ENCODE results near the gene PHKA1.
A peak's percentile ranks its signal among the peaks of the same experiment; 100 is the strongest.
"Not testable (repeated sequence)": the region's sequence is repeated elsewhere in the genome, so short reads cannot be mapped to it uniquely, and the experiment has no call there.

Gene PHKA1

GRCh38 chrX:72568406-72569092 is 145.6 kb downstream of the PHKA1 start:
- no peak for DNase-seq

DNA sequence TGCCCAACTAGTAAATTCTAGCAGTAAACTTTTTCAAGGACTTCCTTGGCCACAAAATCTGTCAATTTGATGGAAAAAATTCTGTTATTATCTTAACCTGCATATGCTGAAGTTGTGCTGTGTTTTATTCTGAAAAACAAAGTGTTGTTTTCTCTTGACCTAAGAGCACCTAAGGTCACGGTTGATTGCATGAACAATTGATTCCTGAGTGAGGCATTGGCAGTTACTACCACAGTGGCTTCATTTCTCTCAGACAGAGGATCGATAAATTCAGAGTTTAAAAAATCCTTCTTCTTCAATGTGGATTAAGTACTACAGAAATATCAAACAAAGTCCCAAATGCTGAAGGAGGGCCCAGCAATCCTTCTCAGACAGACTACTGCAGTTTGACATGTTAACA is 147.7 kb downstream of the PHKA1 start:
- DNase-seq = no peak

DNA sequence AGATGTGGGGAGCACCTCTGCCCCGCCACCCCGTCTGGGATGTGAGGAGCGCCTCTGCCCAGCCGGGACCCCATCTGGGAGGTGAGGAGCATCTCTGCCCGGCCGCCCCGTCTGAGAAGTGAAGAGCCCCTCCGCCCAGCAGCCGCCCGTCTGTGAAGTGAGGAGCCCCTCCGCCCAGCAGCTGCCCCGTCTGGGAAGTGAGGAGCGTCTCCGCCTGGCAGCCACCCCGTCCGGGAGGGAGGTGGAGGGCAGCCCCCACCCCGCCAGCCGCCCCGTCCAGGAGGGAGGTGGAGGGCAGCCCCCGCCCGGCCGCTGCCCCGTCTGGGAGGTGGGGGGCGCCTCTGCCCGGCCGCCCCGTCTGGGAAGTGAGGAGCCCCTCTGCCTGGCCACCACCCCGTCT is 154.5 kb downstream of the PHKA1 start:
- not testable (repeated sequence) for DNase-seq

- peak in 1 of 2 experiments; percentile 4 for DNase-seq
These were observed 159.5 kb downstream of the PHKA1 start for GRCh38 chrX:72554448-72555140.

GRCh38 chrX:72552443-72552842 is 161.7 kb downstream of the PHKA1 start:
- not testable (repeated sequence) for DNase-seq

DNA sequence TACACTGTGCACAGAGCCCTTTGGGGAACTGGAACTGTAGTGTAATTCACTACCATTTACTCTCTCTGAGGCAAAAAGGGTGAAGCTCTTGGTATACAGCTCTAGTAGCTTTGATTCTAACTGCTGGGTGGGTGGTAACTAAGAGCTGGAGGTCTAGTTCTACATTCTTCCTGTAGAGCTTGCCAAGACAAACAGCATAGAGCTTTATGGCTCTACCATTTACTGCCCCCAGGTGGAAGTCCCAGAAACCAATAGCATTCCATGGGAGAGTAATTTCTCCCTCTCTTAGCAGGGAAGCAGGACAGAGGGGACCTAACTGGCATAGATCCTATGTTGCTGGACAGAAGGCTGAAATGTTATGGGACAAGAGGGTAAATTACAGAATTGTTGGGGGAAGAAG is 168.1 kb downstream of the PHKA1 start:
- peak in 1 of 2 experiments; percentile 16 for DNase-seq

DNA sequence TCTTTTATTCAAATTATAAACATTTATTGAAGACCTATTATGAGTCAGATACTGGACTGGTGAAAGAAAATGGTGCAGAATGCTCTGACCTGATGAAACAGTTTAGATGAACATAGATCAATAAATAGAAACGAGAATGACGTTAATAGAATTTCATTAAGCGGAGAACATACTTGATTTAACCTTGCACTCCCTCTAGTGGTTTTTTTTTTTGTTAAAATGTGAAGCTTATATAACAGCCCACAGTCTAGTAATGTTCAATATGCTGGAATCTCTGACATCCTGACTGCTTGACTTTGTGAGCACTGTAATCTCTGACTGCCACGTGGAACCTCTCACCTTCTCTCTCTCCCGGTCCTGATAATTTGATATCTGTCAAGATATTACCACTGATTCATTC is 173.8 kb downstream of the PHKA1 start:
- DNase-seq = peak in 1 of 2 experiments; percentile 46

GRCh38 chrX:72539822-72540221 is 174.3 kb downstream of the PHKA1 start:
- DNase-seq = peak; percentile 11 to 19

GRCh38 chrX:72536542-72536941 is 177.6 kb downstream of the PHKA1 start:
- DNase-seq = no peak

- DNase-seq = no peak
These were observed 181.7 kb downstream of the PHKA1 start for GRCh38 chrX:72532366-72532765.
